GM12872 (cell line): ENCODE data around the gene PTPRN2.

ENCODE experiments used
- TF ChIP-seq, protein P1 (sequence below): IDR thresholded peaks from 3 replicates; pipeline ENCODE4 v1.5.1; 2011; ENCODE audit warnings: low read depth, mild to moderate bottlenecking, low read length, moderate library complexity; ENCODE audit not compliant: insufficient read depth

PTPRN2 gene

DNA sequence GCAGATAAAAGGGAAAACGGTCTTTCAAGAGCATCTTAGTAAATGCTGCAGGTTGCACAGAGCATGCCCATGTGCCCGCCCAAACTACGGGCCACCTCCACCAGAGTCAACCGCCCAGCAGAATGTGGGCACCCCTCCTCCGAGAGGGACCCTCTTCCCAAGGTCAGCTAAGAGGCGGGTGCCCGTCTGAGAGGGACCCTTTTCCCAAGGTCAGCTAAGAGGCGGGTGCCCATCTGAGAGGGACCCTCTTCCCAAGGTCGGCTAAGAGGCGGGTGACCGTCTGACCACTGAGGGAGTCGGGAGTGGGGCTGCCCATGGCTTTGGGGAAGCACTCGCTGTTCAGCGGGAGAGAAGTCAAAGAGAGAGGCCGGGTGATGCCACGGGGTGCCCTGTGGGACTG is 113.1 kb downstream of the PTPRN2 start:
- TF ChIP-seq, protein P1, sequence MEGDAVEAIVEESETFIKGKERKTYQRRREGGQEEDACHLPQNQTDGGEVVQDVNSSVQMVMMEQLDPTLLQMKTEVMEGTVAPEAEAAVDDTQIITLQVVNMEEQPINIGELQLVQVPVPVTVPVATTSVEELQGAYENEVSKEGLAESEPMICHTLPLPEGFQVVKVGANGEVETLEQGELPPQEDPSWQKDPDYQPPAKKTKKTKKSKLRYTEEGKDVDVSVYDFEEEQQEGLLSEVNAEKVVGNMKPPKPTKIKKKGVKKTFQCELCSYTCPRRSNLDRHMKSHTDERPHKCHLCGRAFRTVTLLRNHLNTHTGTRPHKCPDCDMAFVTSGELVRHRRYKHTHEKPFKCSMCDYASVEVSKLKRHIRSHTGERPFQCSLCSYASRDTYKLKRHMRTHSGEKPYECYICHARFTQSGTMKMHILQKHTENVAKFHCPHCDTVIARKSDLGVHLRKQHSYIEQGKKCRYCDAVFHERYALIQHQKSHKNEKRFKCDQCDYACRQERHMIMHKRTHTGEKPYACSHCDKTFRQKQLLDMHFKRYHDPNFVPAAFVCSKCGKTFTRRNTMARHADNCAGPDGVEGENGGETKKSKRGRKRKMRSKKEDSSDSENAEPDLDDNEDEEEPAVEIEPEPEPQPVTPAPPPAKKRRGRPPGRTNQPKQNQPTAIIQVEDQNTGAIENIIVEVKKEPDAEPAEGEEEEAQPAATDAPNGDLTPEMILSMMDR = no peak

DNA sequence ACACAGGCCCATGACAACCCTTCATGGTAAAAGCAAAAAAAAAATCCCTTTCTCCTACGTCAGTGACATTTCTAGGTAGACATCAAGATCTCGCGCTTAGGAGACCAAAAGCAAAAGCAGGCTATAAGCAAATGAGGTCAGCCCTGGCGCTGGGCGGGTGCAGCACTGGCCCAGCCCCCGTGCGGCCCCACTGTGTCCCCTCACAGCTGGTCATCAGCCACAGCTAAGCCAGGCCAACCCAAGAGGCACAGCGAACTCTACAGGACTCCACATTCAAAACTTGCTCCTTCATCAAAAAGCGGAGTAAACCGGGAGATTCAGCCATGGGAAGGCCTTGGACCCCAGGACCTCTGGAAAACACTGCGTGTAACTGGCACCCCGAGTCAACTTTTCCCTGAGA is 113.7 kb downstream of the PTPRN2 start:
- TF ChIP-seq, protein P1 = no peak

DNA sequence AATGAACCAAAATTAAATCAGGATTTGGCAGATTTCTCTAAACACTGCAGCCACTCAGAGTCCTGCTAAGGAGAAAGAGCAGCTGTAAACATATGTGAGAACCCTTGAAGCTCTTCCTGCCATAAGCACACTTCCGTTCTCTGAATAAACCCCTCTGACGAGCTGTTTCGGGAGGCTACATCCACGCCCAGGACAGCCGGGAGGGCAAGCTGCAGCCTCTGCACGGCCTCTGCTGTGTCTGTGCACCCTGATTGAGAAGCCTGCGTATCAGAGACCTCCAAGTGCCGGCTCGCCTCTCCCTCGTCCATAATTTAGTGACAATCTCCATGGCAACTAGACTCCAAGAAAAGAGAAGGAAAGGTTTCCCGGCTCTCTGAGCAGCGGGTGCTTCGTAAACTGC is 114.4 kb downstream of the PTPRN2 start:
- TF ChIP-seq, protein P1 = no peak

DNA sequence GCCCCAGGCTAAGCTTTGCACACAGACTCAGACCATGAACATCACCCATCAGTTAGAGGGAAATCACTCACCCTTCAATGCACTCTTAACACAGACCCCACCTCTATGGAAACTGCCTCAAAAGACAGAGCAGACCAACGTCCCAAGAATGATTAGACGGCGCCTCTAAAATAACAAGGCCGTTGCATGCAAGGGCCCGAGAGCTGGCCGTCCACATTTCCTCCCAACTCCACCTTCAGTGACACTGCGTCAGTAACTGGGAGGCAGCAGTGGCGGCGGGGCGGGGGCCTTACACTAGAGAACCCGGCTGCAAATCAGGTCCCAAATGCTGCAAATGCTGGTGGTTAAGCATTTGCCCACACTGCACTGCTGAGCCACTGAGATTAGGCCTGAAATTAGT is 115.0 kb downstream of the PTPRN2 start:
- TF ChIP-seq, protein P1 = no peak

DNA sequence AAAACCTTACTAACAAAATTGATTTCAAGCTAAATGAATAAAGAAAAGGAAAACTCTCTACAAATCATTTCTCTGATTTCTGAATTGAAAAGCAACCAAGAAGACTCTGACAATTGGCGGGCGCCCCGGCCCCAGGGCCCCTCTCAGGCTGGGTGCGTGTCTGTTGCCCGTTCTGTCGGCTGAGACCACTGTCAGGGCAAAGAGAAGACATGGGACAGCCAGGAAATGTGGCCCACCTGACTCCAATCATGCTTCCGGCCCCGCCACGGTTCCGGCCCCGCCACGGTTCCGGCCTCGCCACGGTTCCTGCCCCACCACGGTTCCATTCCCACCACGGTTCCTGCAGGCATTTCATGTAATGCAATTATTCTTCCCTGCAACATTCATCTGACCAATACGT is 115.9 kb downstream of the PTPRN2 start:
- TF ChIP-seq, protein P1 = no peak

DNA sequence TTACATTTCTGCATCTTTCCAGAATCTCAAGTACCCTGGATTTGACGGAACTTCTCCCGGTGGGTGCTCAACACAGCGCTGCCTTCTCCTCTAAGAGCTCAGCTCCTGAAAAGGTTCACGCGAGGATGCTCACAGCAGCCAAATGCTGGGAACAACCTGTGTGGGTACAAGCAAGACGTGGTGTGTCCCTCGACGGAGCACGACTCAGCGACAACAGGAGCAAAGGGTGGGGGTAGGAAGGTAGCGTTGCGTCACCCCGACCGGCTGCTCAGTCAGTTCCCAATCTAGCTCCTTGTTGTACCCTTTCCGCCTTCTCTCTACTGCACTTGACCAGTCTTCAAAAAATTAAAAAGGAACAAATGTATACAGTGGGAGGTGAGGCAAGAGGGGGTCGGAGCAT is 117.3 kb downstream of the PTPRN2 start:
- TF ChIP-seq, protein P1 = no peak

DNA sequence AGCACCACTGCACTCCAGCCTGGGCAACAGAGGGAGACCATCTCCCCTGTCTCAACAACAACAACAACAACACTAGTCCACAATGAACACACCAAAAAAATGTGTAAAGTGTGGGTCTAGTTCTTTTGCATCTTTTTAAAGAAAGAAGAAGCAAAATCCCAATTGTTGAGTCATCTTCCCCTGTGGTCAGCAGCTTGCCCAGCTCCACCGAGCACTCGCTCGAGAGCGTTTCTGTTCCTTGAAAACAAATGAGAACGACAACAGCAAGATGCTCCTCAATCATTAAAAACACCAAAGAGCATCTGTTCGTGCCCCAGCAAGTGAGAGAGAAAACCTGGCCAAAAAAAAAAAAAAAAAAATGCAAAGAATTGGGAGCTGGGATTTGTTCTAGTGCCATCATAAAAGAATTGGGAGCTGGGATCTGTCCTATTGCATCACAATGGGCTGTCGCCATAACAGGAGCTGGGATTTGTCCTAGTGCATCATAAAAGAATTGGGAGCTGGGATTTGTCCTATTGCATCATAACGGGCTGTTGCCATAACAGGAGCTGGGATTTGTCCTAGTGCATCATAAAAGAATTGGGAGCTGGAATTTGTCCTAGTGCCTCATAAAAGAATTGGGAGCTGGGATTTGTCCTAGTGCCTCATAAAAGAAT is 118.1 kb downstream of the PTPRN2 start:
- TF ChIP-seq, protein P1 = no peak
